ENCODE results near the gene BCAS3. TPM values are rescaled to one million over a fixed set of nuclear protein-coding genes. Genes with fewer than 3 reads are reported as not detected.

BCAS3 gene
- total and polyA plus RNA-seq, 2 donors (not counting 1 experiment from before 2014, with no cell fraction given), result 13.9 to 73.4 TPM

GRCh38 chr17:60640503-60640902, 37.1 kb upstream of the BCAS3 start:
- H3K4me1 Mint-ChIP-seq, result peaks cover 2% of the 10 kb centered on the region
- Histone ChIP-seq H3K27me3 (replicated peaks in 1 of 4; ENCODE audit: control extremely low read depth in 1 of 4, control insufficient read depth in 3 of 4, insufficient read depth in 4 of 4, low read length in 3 of 4) (no peaks in the 10 kb centered on the region), H3K4me2 (replicated peaks; ENCODE audit: low read depth, low read length, poor library complexity, severe bottlenecking) (no peak overlapping the region), H3K36me3 (replicated peaks in 1 of 2; ENCODE audit: control extremely low read depth in 1 of 2, control insufficient read depth in 1 of 2, extremely low read depth in 1 of 2, insufficient read depth in 2 of 2, low read length in 1 of 2) (peaks cover 9 to 13% of the 10 kb centered on the region in 2 experiments), H3K4me1 (ENCODE audit: control insufficient read depth in 2 of 2, insufficient read depth in 2 of 2, low read length in 2 of 2) (no peaks in the 10 kb centered on the region), H3K9me3 (ENCODE audit: control extremely low read depth in 1 of 3, control insufficient read depth in 2 of 3, insufficient read depth in 1 of 3, low read length in 2 of 3) (no peaks in the 10 kb centered on the region), H4K20me1 (ENCODE audit: control insufficient read depth, insufficient read depth, low read length, poor library complexity, severe bottlenecking) (peaks cover 7% of the 10 kb centered on the region), H3K4me3 (ENCODE audit: control extremely low read depth in 1 of 5, extremely low read depth in 1 of 5, insufficient read depth in 1 of 5, low read depth in 2 of 5, low read length in 4 of 5) (no peak overlapping the region), H3K9ac (ENCODE audit: low read length) (no peak overlapping the region), H3K79me2 (ENCODE audit: control insufficient read depth, insufficient read depth, low read length) (peaks cover 44% of the 10 kb centered on the region), H2AFZ (ENCODE audit: insufficient read depth, low read depth, low read length, poor library complexity, severe bottlenecking) (no peak overlapping the region), H3K27ac (ENCODE audit: low read length in 2 of 2) (no peak overlapping the region)
- ATAC-seq (ENCODE audit: low read depth) (no peak), DNase-seq (no peak)
- H3K9me3 Mint-ChIP-seq (ENCODE audit: insufficient read depth), result no peaks in the 10 kb centered on the region
- no peak overlapping the region for H3K27ac Mint-ChIP-seq
- intact Hi-C loops (cut with micrococcal nuclease), result no loop called here
- no peak for TF ChIP-seq CTCF (IDR thresholded peaks at IDR 0.05)
- no peak for TF ChIP-seq EZH2 (IDR thresholded peaks at IDR 0.05; ENCODE audit: borderline replicate concordance, insufficient read depth, low read depth, low read length, poor library complexity, severe bottlenecking)
- ChIA-PET CTCF (interaction anchor here (0.6 to 4.2 kb wide), 9 partner anchors 9 to 532 kb away, joined by 3 to 23 read pairs (median 3); partner anchors contain the start of gene BCAS3), POLR2A (no interaction called here)
- WGBS (ENCODE audit: insufficient coverage), result no CpG with 5 or more reads among the region's 2 CpGs
- H3K4me3 Mint-ChIP-seq, result no peak overlapping the region
- no peaks in the 10 kb centered on the region for H3K27me3 Mint-ChIP-seq

GRCh38 chr17:60641126-60641525, 36.5 kb upstream of the BCAS3 start:
- peaks cover 4 to 9% of the 10 kb centered on the region in 2 experiments for H3K36me3 ChIP-seq (replicated peaks in 1 of 2; ENCODE audit: control extremely low read depth in 1 of 2, control insufficient read depth in 1 of 2, extremely low read depth in 1 of 2, insufficient read depth in 2 of 2, low read length in 1 of 2)
- no peak for ATAC-seq (ENCODE audit: low read depth)
- CTCF ChIA-PET, result interaction anchor here (0.8 to 4.2 kb wide), 7 partner anchors 8 to 76 kb away, joined by 3 to 23 read pairs (median 6); partner anchors contain the start of gene BCAS3

More at GRCh38 chr17:60641126-60641525, 36.5 kb upstream of the BCAS3 start:
- WGBS (ENCODE audit: insufficient coverage), result 92% methylated on average over 2 of the region's 3 CpGs
- intact Hi-C loops (cut with micrococcal nuclease), result no loop called here
- Histone ChIP-seq H3K79me2 (ENCODE audit: control insufficient read depth, insufficient read depth, low read length) (peaks cover 48% of the 10 kb centered on the region), H2AFZ (ENCODE audit: insufficient read depth, low read depth, low read length, poor library complexity, severe bottlenecking) (no peak overlapping the region), H3K4me2 (replicated peaks; ENCODE audit: low read depth, low read length, poor library complexity, severe bottlenecking) (no peak overlapping the region), H3K9me3 (ENCODE audit: control extremely low read depth in 1 of 3, control insufficient read depth in 2 of 3, insufficient read depth in 1 of 3, low read length in 2 of 3) (no peaks in the 10 kb centered on the region), H3K9ac (ENCODE audit: low read length) (no peak overlapping the region), H4K20me1 (ENCODE audit: control insufficient read depth, insufficient read depth, low read length, poor library complexity, severe bottlenecking) (peaks cover 7% of the 10 kb centered on the region), H3K4me1 (ENCODE audit: control insufficient read depth in 2 of 2, insufficient read depth in 2 of 2, low read length in 2 of 2) (no peaks in the 10 kb centered on the region), H3K27ac (ENCODE audit: low read length in 2 of 2) (no peak overlapping the region), H3K27me3 (replicated peaks in 1 of 4; ENCODE audit: control extremely low read depth in 1 of 4, control insufficient read depth in 3 of 4, insufficient read depth in 4 of 4, low read length in 3 of 4) (no peaks in the 10 kb centered on the region), H3K4me3 (ENCODE audit: control extremely low read depth in 1 of 5, extremely low read depth in 1 of 5, insufficient read depth in 1 of 5, low read depth in 2 of 5, low read length in 4 of 5) (no peak overlapping the region)
- H3K27ac Mint-ChIP-seq, result no peak overlapping the region
- H3K27me3 Mint-ChIP-seq, result no peaks in the 10 kb centered on the region
- H3K4me1 Mint-ChIP-seq, result peaks cover 2% of the 10 kb centered on the region
- POLR2A ChIA-PET, result no interaction called here
- DNase-seq, result no peak
- H3K4me3 Mint-ChIP-seq, result no peak overlapping the region
- TF ChIP-seq EZH2 (IDR thresholded peaks at IDR 0.05; ENCODE audit: borderline replicate concordance, insufficient read depth, low read depth, low read length, poor library complexity, severe bottlenecking) (no peak), CTCF (IDR thresholded peaks at IDR 0.05) (no peak)
- H3K9me3 Mint-ChIP-seq (ENCODE audit: insufficient read depth), result no peaks in the 10 kb centered on the region
